Measurements from ENCODE around the gene GRK1.

The GRK1 gene

DNA sequence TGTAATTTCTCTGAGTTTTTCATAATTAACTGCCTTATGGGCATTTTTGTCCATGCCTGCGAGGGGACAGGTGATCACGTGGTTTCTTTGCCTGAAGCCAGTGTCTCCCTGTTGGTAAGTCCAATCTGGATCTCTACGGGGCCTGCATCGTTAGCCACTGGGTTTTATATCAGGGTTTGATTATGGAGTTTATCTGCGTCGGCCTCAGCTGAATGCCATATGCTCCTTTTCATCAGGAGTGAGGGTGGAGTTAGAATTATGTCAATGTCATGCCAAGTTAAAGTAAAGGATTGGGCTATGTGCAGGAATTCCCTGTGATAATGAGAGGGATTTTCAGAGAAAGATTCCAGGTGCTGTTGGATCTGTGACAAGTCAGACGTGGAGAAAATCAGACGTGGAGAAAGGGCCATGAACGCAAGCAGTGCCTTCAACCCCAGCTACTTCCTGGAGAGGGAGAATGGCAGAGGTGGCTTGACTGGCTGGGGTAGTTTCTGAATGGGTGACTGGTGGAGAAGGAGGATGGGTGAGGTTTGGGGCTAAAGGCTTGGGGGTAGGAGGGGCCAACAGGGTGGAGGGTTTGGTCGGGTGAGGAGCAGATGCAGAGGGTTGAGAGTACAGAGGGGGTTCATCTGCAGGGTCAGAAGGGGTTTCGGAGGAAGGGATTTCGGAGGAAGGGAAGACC, 116.3 kb downstream of the GRK1 start:
- DNase-seq: no peak

DNA sequence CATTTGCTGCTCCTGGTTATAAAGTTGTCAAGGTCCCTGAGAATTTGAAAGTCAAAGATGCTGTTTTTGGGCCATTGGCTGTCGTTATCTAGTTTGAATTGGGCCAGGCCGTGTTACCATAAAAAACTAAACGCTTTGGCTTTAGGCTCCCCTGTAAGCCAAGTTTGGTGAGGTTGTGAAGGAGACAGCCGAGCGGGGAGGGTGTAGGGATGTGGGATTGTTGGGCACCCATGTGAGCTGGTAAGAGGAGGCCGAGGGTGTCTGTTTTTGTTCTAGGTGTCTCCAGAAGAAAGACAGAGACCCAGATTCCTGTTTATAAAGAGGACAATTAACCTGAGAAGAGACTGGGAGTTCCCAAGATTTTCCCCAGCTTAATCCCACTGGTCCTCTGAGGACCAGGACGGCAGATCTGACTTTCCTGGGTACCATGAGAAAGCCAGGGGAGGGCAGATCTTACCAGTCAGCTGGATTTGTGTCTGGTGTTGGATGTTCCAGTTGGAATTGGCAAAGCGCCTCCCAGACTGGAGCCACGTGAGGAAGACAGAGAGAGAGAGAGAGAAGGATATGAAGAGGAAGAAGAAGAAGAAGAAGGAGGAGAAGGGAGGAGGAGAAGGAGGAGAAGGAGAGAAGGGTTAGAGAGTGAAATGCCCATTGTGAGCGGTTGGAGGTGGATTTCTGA, 117.1 kb downstream of the GRK1 start:
- DNase-seq: no peak

DNA sequence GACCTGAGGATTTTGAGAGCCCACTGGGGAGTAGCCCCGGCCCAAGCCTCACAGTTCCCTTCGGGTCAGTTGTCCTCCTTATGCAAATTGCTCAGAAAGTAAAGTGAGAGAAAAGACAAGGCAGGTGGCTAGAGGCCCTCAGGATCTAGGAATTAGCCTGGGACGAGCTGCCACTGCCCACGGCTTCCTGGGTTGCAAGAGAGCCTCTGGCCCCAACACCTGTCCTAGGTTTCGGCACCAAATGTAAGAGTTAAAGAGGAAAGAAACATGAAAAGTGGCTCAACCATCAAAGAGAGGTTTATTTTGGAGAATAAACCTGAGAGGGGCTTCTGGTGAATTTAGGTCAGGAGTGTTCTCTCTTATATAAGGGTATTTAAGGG, 117.6 kb downstream of the GRK1 start:
- DNase-seq: no peak

DNA sequence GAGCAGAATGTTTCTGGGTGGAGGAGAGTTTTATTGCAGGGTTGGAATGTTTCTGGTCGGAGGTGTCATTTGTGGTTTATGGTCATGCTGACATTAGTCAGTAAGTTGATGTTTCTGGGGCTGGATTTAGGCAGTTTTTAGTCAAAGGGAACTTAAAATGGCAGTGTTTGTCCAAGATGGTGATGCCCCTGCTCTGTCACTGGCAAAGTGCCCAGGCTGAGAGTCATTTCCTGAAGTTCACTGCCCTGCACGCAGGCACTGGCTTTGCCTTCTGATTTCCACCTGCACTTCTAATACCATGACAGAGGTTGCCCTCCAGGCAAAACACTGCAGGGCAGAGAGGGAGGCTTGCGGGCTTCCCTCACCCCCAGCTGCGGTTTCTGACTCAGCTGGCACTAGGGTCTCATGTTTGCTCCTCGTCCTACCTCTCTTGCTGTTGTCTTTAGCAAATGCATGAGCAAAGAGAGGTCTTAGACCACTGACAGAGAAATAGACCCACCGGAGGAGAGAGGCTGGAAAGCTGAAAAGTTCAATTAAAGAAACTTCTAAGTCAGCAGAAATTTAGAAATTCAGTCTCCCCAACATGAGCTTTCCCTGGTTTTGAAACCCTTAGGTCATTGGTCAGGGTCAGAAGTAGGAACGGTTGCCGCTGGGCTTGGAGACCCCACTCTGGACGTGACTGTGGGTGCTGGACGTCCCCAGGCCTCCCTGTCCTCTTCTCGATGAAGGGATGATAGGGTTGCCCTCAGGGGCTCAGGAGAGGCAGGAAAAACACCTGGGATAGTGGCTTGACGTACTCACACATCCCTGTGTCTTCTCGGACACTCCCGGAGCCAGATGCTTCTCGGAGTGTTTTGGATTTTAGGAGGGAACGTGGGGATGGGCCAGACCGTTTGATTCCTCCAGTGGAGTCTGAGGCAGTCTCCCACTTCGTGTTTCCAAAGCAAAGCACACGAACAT, 118.3 kb downstream of the GRK1 start:
- DNase-seq: peak; percentile 8

- no peak for DNase-seq
Measured at GRCh38 chr13:113786262-113786841, 119.3 kb downstream of the GRK1 start.

Measured in KG1 (cell line).